Left cardiac atrium (tissue), 4 donors: ENCODE data around the gene C16orf87. TPM values are rescaled to one million over a fixed set of nuclear protein-coding genes. Genes with fewer than 3 reads are reported as not detected.
A peak's percentile ranks its signal among the peaks of the same experiment; 100 is the strongest.
"Not testable (repeated sequence)": the region's sequence is repeated elsewhere in the genome, so short reads cannot be mapped to it uniquely, and the experiment has no call there.

Source experiments
- ATAC-seq, 2 donors: fragments of 200-7000 bp; cut with Tn5 transposase; one replicate each; pipeline ENCODE4 v1.9.1; 2020; ENCODE audit warnings: mild to moderate bottlenecking in 2 of 2, moderate library complexity in 2 of 2
- DNase-seq: peaks from one replicate; pipeline ENCODE4 v3.0.0-alpha.2; 2020
- intact Hi-C, 2 donors: fragments of 100-400 bp; cut with DNase I; formaldehyde crosslinking; loops; one replicate each; pipeline versions ENCODE4 v1.14.1 to v1.15.1; 2022 to 2023
- total RNA-seq, 2 donors: library from RNA; stranded (reverse); fragmentation: NEBNext Ultra II Directional; extraction: Animal tissue kit (Norgen Biotek cat#: 25700); gene quantifications; one replicate each; pipeline ENCODE4 v1.2.1, GENCODE V29; 2021
- donor health status: DM: no; HTN: yes; CAD: no.
- donor health status: DM: no; HTN: yes; CAD: no; lungs with severe emphysema.
- donor health status: DM: yes; HTN: yes; CAD: no.
- donor health status: Dilated cardiomyopathy.

The C16orf87 gene
- total RNA-seq, 2 donors from 2014 or later: 8.6 to 10.2 TPM

- intact Hi-C loops: no loop called here
- no peak for DNase-seq
- ATAC-seq: peak in 1 of 2 donors; percentile 83
These were observed 18.0 kb downstream of the C16orf87 start for GRCh38 chr16:46812781-46813540.

GRCh38 chr16:46811682-46812081 is 19.3 kb downstream of the C16orf87 start:
- DNase-seq: no peak

GRCh38 chr16:46808997-46809396 is 22.0 kb downstream of the C16orf87 start:
- ATAC-seq (no peak), DNase-seq (no peak)
- intact Hi-C loops: loop anchor here (10.0 kb wide), 2 partner anchors 104 to 114 kb away; no protein-coding TSS in a partner anchor

More at GRCh38 chr16:46811682-46812081, 19.3 kb downstream of the C16orf87 start:
- ATAC-seq: no peak
- intact Hi-C loops: no loop called here

- ATAC-seq (no peak), DNase-seq (no peak)
- intact Hi-C loops: loop anchor here (10.0 kb wide), 2 partner anchors 103 to 113 kb away; no protein-coding TSS in a partner anchor
These were observed 23.6 kb downstream of the C16orf87 start for GRCh38 chr16:46807336-46807735.

- intact Hi-C loops: loop anchor here (10.0 kb wide), 2 partner anchors 99 to 109 kb away; no protein-coding TSS in a partner anchor
- ATAC-seq: no peak
- no peak for DNase-seq
These were observed 27.6 kb downstream of the C16orf87 start for GRCh38 chr16:46803373-46803772.

GRCh38 chr16:46801428-46802049 is 29.4 kb downstream of the C16orf87 start:
- DNase-seq (no peak), ATAC-seq (peak in 1 of 2 donors; percentile 29)
- intact Hi-C loops: loop anchor here (10.0 kb wide), 2 partner anchors 97 to 107 kb away; no protein-coding TSS in a partner anchor

GRCh38 chr16:46800494-46800893 is 30.5 kb downstream of the C16orf87 start:
- no peak for ATAC-seq
- DNase-seq: no peak
- intact Hi-C loops: loop anchor here (10.0 kb wide), 2 partner anchors 96 to 106 kb away; no protein-coding TSS in a partner anchor

- intact Hi-C loops: loop anchor here in 1 of 2 donors (10.0 kb wide), 1 partner anchor 113 kb away; the partner anchor contains the start of genes ORC6 and VPS35
- DNase-seq (no peak), ATAC-seq (no peak)
These were observed 33.5 kb downstream of the C16orf87 start for GRCh38 chr16:46797501-46797900.

- intact Hi-C loops: loop anchor here in 1 of 2 donors (10.0 kb wide), 1 partner anchor 112 kb away; the partner anchor contains the start of genes ORC6 and VPS35
- ATAC-seq (no peak), DNase-seq (no peak)
These were observed 34.2 kb downstream of the C16orf87 start for GRCh38 chr16:46796764-46797269.

- ATAC-seq (no peak), DNase-seq (no peak)
- intact Hi-C loops: loop anchor here in 1 of 2 donors (10.0 kb wide), 1 partner anchor 109 kb away; the partner anchor contains the start of genes ORC6 and VPS35
These were observed 37.1 kb downstream of the C16orf87 start for GRCh38 chr16:46793841-46794240.

GRCh38 chr16:46790599-46791270 is 40.2 kb downstream of the C16orf87 start:
- intact Hi-C loops: loop anchor here in 1 of 2 donors (10.0 kb wide), 1 partner anchor 106 kb away; the partner anchor contains the start of genes ORC6 and VPS35
- DNase-seq (no peak), ATAC-seq (no peak)

GRCh38 chr16:46789499-46790414 is 41.2 kb downstream of the C16orf87 start:
- DNase-seq (peak; percentile 81), ATAC-seq (peak; percentile 98 to 99)
- intact Hi-C loops: loop anchor here in 1 of 2 donors (10.0 kb wide), 1 partner anchor 105 kb away; the partner anchor contains the start of genes ORC6 and VPS35

GRCh38 chr16:46788891-46789474 is 42.0 kb downstream of the C16orf87 start:
- no peak for ATAC-seq
- no peak for DNase-seq
- intact Hi-C loops: no loop called here

GRCh38 chr16:46787909-46788308 is 43.1 kb downstream of the C16orf87 start:
- intact Hi-C loops: no loop called here
- ATAC-seq: no peak
- DNase-seq: no peak

- DNase-seq (no peak), ATAC-seq (no peak)
- intact Hi-C loops: no loop called here
These were observed 45.7 kb downstream of the C16orf87 start for GRCh38 chr16:46785076-46785845.

- ATAC-seq, DNase-seq, intact Hi-C loops: not testable (repeated sequence)
These were observed 46.4 kb downstream of the C16orf87 start for GRCh38 chr16:46784569-46784968.

GRCh38 chr16:46783800-46784199 is 47.2 kb downstream of the C16orf87 start:
- ATAC-seq (no peak), DNase-seq (no peak)
- intact Hi-C loops: no loop called here
